ENCODE data around the gene SLC6A1. TPM values are rescaled to one million over a fixed set of nuclear protein-coding genes. Genes with fewer than 3 reads are reported as not detected.

Gene SLC6A1
- total RNA-seq, 1 donor from 2014 or later: not detected

- TF ChIP-seq CTCF (conservative IDR thresholded peaks at IDR 0.05; ENCODE audit: low read depth, low read length): no peak
- DNase-seq (ENCODE audit: low read depth): no peak
- no peak overlapping the region for H3K4me3 ChIP-seq (ENCODE audit: low read depth, low read length)
These were observed 4.6 kb downstream of the SLC6A1 start for GRCh38 chr3:10997196-10997595.

- DNase-seq (ENCODE audit: low read depth): no peak
- no peak for TF ChIP-seq CTCF (conservative IDR thresholded peaks at IDR 0.05; ENCODE audit: low read depth, low read length)
- H3K4me3 ChIP-seq (ENCODE audit: low read depth, low read length): no peak overlapping the region
These were observed 6.0 kb downstream of the SLC6A1 start for GRCh38 chr3:10998542-10998941.

- no peak for TF ChIP-seq CTCF (conservative IDR thresholded peaks at IDR 0.05; ENCODE audit: low read depth, low read length)
- DNase-seq (ENCODE audit: low read depth): no peak
These were observed 6.9 kb downstream of the SLC6A1 start for GRCh38 chr3:10999221-11000107.

GRCh38 chr3:11000528-11000927 lies 8.0 kb downstream of the SLC6A1 start:
- DNase-seq (ENCODE audit: low read depth): no peak
- H3K4me3 ChIP-seq (ENCODE audit: low read depth, low read length): no peak overlapping the region
- TF ChIP-seq CTCF (conservative IDR thresholded peaks at IDR 0.05; ENCODE audit: low read depth, low read length): no peak

More at GRCh38 chr3:10999221-11000107, 6.9 kb downstream of the SLC6A1 start:
- no peak overlapping the region for H3K4me3 ChIP-seq (ENCODE audit: low read depth, low read length)

GRCh38 chr3:11001020-11001657 lies 8.6 kb downstream of the SLC6A1 start:
- DNase-seq (ENCODE audit: low read depth): no peak
- no peak overlapping the region for H3K4me3 ChIP-seq (ENCODE audit: low read depth, low read length)
- no peak for TF ChIP-seq CTCF (conservative IDR thresholded peaks at IDR 0.05; ENCODE audit: low read depth, low read length)

GRCh38 chr3:11001658-11002021 lies 9.1 kb downstream of the SLC6A1 start:
- no peak overlapping the region for H3K4me3 ChIP-seq (ENCODE audit: low read depth, low read length)
- TF ChIP-seq CTCF (conservative IDR thresholded peaks at IDR 0.05; ENCODE audit: low read depth, low read length): no peak
- DNase-seq (ENCODE audit: low read depth): no peak

Measured in epithelial cell of proximal tubule (primary cell).